ENCODE data around the gene BNC2.

The BNC2 gene

DNA sequence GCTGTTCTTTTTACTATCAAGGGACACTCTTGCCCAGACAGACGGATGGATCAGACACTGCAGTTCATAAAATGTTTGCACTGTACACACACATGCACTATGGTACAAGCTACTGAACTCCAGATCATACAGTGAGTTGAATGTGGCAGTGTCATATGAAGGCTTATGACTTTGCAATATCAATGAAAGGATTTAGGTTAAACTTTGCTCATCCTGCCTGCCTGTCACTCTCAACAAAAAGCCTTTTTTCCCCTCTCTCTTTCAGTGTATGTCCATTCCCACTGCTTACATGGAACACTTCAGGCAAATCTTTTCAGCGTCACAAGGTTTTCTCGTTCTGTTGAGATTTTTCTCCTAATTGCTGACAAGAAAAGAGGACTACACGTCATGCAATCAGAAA lies 97.4 kb downstream of the BNC2 start:
- Histone ChIP-seq H3K27ac (ENCODE audit: low read depth, low read length, poor library complexity, severe bottlenecking) (no peak overlapping the region), H3F3A (ENCODE audit: insufficient read depth, low read length) (no peaks in the 10 kb centered on the region), H4K20me1 (ENCODE audit: insufficient read depth, low read length) (no peaks in the 10 kb centered on the region), H3K4me3 (ENCODE audit: low read depth, low read length, poor library complexity, severe bottlenecking) (no peak overlapping the region), H3K27me3 (ENCODE audit: insufficient read depth, low read length) (no peaks in the 10 kb centered on the region), H3K79me2 (ENCODE audit: insufficient read depth, low read length) (no peaks in the 10 kb centered on the region), H2AFZ (ENCODE audit: low read length) (no peak overlapping the region), H3K9ac (ENCODE audit: low read length) (no peak overlapping the region), H3K4me2 (ENCODE audit: low read length) (no peak overlapping the region), H3K36me3 (ENCODE audit: insufficient read depth, low read length) (no peaks in the 10 kb centered on the region), H3K9me2 (ENCODE audit: low read depth, low read length) (no peaks in the 10 kb centered on the region), H3K9me3 (ENCODE audit: low read length) (no peaks in the 10 kb centered on the region), H3K4me1 (ENCODE audit: insufficient read depth, low read length, severe bottlenecking) (no peaks in the 10 kb centered on the region)
- TF ChIP-seq EZH2 (IDR thresholded peaks at IDR 0.05; ENCODE audit: borderline replicate concordance, low read length), result no peak
- TF ChIP-seq, protein P1, sequence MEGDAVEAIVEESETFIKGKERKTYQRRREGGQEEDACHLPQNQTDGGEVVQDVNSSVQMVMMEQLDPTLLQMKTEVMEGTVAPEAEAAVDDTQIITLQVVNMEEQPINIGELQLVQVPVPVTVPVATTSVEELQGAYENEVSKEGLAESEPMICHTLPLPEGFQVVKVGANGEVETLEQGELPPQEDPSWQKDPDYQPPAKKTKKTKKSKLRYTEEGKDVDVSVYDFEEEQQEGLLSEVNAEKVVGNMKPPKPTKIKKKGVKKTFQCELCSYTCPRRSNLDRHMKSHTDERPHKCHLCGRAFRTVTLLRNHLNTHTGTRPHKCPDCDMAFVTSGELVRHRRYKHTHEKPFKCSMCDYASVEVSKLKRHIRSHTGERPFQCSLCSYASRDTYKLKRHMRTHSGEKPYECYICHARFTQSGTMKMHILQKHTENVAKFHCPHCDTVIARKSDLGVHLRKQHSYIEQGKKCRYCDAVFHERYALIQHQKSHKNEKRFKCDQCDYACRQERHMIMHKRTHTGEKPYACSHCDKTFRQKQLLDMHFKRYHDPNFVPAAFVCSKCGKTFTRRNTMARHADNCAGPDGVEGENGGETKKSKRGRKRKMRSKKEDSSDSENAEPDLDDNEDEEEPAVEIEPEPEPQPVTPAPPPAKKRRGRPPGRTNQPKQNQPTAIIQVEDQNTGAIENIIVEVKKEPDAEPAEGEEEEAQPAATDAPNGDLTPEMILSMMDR (IDR thresholded peaks at IDR 0.05; ENCODE audit: low read length), result no peak

DNA sequence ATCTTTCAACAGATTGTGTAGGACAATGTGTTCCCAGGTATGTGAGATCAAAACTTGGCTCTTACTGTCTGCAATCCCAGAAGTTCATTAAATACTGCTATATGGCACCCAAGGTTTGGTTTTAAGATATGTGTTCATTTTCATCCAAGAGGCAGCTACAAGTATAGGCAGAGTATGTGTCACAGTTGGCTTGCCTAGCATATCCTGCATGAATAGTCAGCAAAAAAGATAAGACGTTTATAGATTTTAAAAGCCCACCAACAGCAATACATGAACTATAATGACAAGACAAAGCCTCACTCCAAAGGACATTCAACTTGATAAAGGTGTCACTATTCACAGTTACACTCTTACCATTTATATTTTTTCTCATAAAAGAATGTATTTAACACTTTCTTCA lies 99.1 kb downstream of the BNC2 start:
- no peaks in the 10 kb centered on the region for H3K27me3 ChIP-seq (ENCODE audit: insufficient read depth, low read length)
- H3F3A ChIP-seq (ENCODE audit: insufficient read depth, low read length), result no peaks in the 10 kb centered on the region
- H3K79me2 ChIP-seq (ENCODE audit: insufficient read depth, low read length), result no peaks in the 10 kb centered on the region
- no peaks in the 10 kb centered on the region for H4K20me1 ChIP-seq (ENCODE audit: insufficient read depth, low read length)
- no peak overlapping the region for H3K9ac ChIP-seq (ENCODE audit: low read length)
- H3K4me2 ChIP-seq (ENCODE audit: low read length), result no peak overlapping the region
- no peak overlapping the region for H2AFZ ChIP-seq (ENCODE audit: low read length)
- H3K36me3 ChIP-seq (ENCODE audit: insufficient read depth, low read length), result no peaks in the 10 kb centered on the region
- H3K9me2 ChIP-seq (ENCODE audit: low read depth, low read length), result no peaks in the 10 kb centered on the region
- no peak overlapping the region for H3K4me3 ChIP-seq (ENCODE audit: low read depth, low read length, poor library complexity, severe bottlenecking)
- TF ChIP-seq, protein P1 (IDR thresholded peaks at IDR 0.05; ENCODE audit: low read length), result no peak
- TF ChIP-seq EZH2 (IDR thresholded peaks at IDR 0.05; ENCODE audit: borderline replicate concordance, low read length), result no peak
- H3K27ac ChIP-seq (ENCODE audit: low read depth, low read length, poor library complexity, severe bottlenecking), result no peak overlapping the region
- H3K4me1 ChIP-seq (ENCODE audit: insufficient read depth, low read length, severe bottlenecking), result no peaks in the 10 kb centered on the region
- H3K9me3 ChIP-seq (ENCODE audit: low read length), result no peaks in the 10 kb centered on the region

DNA sequence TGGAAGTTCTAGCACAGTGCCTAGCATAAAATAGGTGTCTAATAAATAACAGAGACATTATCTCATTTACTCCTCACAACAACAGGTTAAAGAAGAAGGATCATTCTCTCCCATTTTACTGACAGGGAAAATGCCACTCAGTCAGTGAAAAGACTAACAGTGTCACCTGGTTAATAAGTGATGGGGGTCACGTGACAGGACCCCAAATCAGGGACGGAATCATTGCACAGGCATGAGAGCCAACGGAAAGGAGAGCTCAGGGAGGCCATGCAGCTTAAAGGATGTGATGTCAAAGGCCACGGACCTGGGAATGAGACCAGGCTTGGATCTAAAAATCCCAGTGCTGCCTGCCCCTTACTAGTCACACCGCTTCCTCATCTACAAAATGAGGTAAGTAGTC lies 101.2 kb downstream of the BNC2 start:
- no peak overlapping the region for H3K27ac ChIP-seq (ENCODE audit: low read depth, low read length, poor library complexity, severe bottlenecking)
- H3K4me1 ChIP-seq (ENCODE audit: insufficient read depth, low read length, severe bottlenecking), result no peaks in the 10 kb centered on the region
- no peak overlapping the region for H3K9ac ChIP-seq (ENCODE audit: low read length)

More for the DNA sequence above, 101.2 kb downstream of the BNC2 start:
- H3K36me3 ChIP-seq (ENCODE audit: insufficient read depth, low read length), result no peaks in the 10 kb centered on the region
- no peaks in the 10 kb centered on the region for H3F3A ChIP-seq (ENCODE audit: insufficient read depth, low read length)
- H3K27me3 ChIP-seq (ENCODE audit: insufficient read depth, low read length), result no peaks in the 10 kb centered on the region
- H3K4me2 ChIP-seq (ENCODE audit: low read length), result no peak overlapping the region
- no peaks in the 10 kb centered on the region for H3K9me3 ChIP-seq (ENCODE audit: low read length)
- H3K4me3 ChIP-seq (ENCODE audit: low read depth, low read length, poor library complexity, severe bottlenecking), result no peak overlapping the region
- no peaks in the 10 kb centered on the region for H3K79me2 ChIP-seq (ENCODE audit: insufficient read depth, low read length)
- no peaks in the 10 kb centered on the region for H4K20me1 ChIP-seq (ENCODE audit: insufficient read depth, low read length)
- H3K9me2 ChIP-seq (ENCODE audit: low read depth, low read length), result no peaks in the 10 kb centered on the region
- TF ChIP-seq, protein P1 (IDR thresholded peaks at IDR 0.05; ENCODE audit: low read length), result no peak
- TF ChIP-seq EZH2 (IDR thresholded peaks at IDR 0.05; ENCODE audit: borderline replicate concordance, low read length), result no peak
- H2AFZ ChIP-seq (ENCODE audit: low read length), result no peak overlapping the region
